Colonic mucosa (tissue), 4 donors: ENCODE data around the gene FASTK. TPM values are rescaled to one million over a fixed set of nuclear protein-coding genes. Genes with fewer than 3 reads are reported as not detected.

ENCODE experiments used
- DNase-seq: peaks from one replicate; pipeline ENCODE4 v3.0.0-alpha.2; 2020
- H3K27ac ChIP-seq: fragments of 200-600 bp; one replicate; pipeline ENCODE4 v1.8.0; 2021
- H3K27me3 ChIP-seq: fragments of 200-600 bp; one replicate; pipeline ENCODE4 v1.8.0; 2021
- H3K36me3 ChIP-seq: fragments of 200-600 bp; one replicate; pipeline ENCODE4 v1.8.0; 2021
- H3K4me1 ChIP-seq: fragments of 200-600 bp; one replicate; pipeline ENCODE4 v1.8.0; 2021; ENCODE audit warnings: mild to moderate bottlenecking
- H3K4me3 ChIP-seq: fragments of 200-600 bp; one replicate; pipeline ENCODE4 v1.8.0; 2021
- H3K9ac ChIP-seq, 2 donors: one replicate each; pipeline ENCODE4 v1.7.0; 2013; ENCODE audit warnings: control low read depth in 2 of 2, low read depth in 2 of 2, low read length in 2 of 2
- H3K9me3 ChIP-seq: fragments of 200-600 bp; one replicate; pipeline ENCODE4 v1.8.0; 2021
- intact Hi-C: fragments of 100-400 bp; cut with DNase I; formaldehyde crosslinking; loops from one replicate; pipeline ENCODE4 v1.14.1; 2022
- total RNA-seq, 2 donors: library from RNA; stranded (reverse); fragmentation: NEBNext Ultra II Directional in 1 of 2; extraction: Animal tissue kit (Norgen Biotek cat#: 25700) in 1 of 2; gene quantifications; one replicate each; pipeline ENCODE4 v1.2.1, GENCODE V29; 2021
- TF ChIP-seq, protein P1 (sequence below): fragments of 200-600 bp; IDR thresholded peaks from one replicate; pipeline ENCODE4 v1.8.0; 2022; ENCODE audit warnings: antibody characterized with exemption, mild to moderate bottlenecking
- donor health status: healthy.
- donor health status: DM: no; HTN: no; CAD: no.
- donor health status: DM: no; HTN: no; CAD: no.

FASTK gene
- total RNA-seq, 2 donors from 2014 or later, result 67.0 to 149 TPM

DNA sequence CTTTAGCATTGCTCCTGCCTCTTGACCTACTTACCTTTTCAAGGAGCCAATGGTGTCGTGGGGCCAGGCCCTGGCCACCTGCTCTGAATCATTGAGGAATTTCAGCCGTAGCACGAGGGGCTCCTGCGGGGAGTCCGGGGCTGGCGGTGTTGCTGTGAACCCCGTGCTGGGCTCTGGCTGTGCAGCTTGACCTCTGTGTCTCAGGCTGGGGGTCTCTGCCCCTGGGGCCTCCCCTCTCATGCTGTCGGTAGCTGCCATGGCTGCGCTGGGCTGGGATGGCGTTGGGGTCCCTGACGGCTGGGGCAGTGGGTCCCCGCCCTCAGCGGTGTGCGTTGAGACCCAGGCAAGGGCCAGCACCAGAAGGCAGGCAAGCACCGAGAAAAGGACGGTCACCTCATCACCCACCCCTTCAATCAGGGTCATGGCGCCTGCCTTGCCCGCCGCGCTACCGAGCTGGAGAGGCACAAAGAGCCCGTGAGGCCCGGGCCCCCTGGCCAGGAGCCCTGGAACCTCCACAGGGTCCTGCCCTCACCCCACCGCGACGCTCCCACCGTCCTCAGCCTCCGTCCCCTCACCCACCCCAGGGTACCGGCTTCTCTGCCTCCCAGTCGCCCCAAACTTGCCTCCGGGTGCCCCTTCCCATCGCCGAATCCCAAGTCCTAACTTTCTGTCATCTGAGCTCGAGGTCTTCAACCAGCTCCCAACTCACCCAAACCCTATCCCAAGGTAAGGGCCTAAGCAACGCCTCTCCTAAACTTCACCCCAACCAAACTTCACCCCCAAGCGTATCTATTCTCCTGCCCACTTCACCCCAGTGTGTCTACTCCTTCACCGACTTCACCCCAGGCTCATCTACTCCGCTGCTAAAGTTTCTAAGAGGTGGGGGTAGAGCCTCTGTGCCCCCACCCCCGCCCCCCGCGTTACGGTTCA, 1.8 kb upstream of the FASTK start:
- DNase-seq, result peak; percentile 37
- Histone ChIP-seq H3K4me1 (peaks cover 22% of the 10 kb centered on the region), H3K27ac (peak overlapping the region; percentile 94), H3K9me3 (no peaks in the 10 kb centered on the region), H3K9ac (peak overlapping the region; percentile 82 to 85), H3K27me3 (no peaks in the 10 kb centered on the region), H3K36me3 (no peaks in the 10 kb centered on the region), H3K4me3 (peak overlapping the region; percentile 83)
- TF ChIP-seq, protein P1, sequence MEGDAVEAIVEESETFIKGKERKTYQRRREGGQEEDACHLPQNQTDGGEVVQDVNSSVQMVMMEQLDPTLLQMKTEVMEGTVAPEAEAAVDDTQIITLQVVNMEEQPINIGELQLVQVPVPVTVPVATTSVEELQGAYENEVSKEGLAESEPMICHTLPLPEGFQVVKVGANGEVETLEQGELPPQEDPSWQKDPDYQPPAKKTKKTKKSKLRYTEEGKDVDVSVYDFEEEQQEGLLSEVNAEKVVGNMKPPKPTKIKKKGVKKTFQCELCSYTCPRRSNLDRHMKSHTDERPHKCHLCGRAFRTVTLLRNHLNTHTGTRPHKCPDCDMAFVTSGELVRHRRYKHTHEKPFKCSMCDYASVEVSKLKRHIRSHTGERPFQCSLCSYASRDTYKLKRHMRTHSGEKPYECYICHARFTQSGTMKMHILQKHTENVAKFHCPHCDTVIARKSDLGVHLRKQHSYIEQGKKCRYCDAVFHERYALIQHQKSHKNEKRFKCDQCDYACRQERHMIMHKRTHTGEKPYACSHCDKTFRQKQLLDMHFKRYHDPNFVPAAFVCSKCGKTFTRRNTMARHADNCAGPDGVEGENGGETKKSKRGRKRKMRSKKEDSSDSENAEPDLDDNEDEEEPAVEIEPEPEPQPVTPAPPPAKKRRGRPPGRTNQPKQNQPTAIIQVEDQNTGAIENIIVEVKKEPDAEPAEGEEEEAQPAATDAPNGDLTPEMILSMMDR, result no peak
- intact Hi-C loops, result no loop called here

DNA sequence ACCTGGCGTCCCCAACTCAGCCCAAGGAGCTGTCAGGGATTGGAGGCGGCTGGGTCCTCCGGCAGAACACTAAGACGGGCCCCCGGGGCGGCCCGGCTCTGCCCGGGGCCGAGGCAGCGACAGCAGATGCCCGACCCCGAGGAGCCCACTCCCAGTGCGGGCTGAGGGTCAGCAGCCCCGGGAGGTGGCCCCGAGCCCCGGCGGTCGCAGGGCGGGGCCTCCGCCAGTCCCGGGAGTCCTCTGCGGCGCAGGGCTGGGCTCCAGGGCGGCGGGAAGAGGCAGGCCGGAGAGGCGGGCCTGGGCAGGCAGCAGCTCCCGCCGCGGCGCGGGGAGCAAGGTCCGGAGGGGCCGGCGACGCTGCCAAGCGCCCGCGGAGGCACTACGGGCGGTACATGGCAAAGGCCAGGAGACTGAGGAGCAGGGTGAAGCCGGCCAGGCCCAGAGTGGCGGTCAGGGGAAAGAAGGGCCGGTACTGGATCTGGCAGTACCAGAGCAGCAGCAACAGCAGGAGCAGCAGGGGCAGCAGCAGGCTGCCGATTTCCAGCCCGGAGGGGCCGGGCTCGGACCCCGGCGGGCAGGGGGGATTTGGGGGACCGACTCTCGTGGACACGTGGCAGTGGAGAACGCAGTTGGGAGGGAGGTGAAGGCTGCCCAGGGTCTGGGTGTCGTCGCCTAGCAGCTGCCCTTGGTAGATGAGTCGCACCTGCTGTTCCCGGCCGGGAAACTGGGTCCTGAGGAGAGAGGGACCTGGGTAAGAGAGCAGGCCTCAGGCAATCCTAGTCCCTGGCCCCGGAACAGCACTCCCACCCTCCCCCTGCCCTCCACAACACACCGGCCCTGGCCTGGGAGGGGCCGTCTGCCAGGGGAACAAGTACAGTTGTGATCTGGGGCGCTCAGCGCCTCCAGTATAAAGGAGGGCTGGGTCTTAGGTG, 827 bp upstream of the FASTK start:
- Histone ChIP-seq H3K36me3 (no peaks in the 10 kb centered on the region), H3K4me1 (peaks cover 22% of the 10 kb centered on the region), H3K9me3 (no peaks in the 10 kb centered on the region), H3K27me3 (no peaks in the 10 kb centered on the region), H3K9ac (peak overlapping the region; percentile 82 to 85), H3K4me3 (peak overlapping the region; percentile 83), H3K27ac (peak overlapping the region; percentile 94)
- TF ChIP-seq, protein P1, result no peak
- intact Hi-C loops, result no loop called here
- DNase-seq, result peak; percentile 61

DNA sequence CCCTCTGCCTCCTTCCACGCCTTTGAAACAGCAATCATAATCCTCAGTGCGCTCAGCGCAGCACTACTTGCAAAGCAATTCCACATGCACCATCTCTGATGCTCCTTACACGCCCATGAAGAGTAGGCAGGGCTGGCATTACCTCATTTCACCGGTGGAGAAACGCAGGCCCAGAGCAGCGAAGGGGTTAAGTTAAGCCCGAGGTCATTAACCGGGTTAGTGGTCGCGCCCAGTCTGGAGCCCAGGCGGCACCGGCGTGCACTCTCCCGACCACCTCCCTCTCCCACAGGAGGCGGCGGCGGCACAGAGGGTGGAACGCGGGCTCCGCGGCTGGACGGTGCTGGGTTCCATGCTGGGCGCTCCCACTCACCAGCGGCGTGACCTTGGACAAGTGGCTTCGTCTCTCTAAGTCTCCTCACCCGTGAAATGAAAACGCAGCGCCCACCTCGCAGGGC, 515 bp downstream of the FASTK start:
- intact Hi-C loops, result no loop called here
- Histone ChIP-seq H3K9ac (peak overlapping the region; percentile 85 to 95), H3K4me3 (peak overlapping the region; percentile 83), H3K9me3 (no peaks in the 10 kb centered on the region), H3K27ac (peak overlapping the region; percentile 94), H3K36me3 (peaks cover 3% of the 10 kb centered on the region), H3K4me1 (peaks cover 22% of the 10 kb centered on the region), H3K27me3 (no peaks in the 10 kb centered on the region)
- TF ChIP-seq, protein P1, result no peak
- DNase-seq, result peak; percentile 46

DNA sequence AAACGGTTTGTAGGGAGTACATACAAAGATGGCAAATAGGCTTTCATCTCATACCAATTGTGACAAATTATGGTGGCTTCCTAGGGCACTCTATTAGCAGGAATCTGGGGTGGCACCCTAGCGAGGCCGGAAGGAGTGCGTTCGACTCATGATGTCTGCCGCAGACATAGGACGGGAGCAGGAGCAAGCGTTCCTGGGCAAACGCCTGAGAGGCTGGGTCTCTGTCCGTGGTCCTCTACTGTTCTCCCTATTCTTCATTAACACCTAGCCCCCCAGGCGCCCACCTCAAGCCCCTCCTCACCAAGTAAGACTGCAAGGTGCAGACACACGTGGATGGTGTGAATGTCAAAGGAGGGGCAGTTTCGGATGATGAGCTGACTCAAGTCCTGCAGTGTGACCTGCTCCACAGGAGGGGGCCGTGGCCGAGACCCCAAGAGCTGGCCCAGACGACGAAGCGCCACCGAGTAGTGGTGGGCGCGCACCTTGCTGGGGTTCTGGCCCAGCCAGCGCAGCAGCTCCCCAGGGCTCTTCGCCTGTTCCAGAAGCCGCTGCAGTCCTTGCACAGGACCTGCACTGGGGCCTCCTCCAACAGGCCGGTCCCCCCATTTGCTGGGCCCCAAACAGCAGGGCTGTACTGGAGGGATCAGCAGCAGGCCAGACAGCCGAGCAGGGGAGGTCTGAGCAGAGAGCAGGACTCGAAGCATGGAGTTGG, 1.3 kb downstream of the FASTK start:
- Histone ChIP-seq H3K27ac (no peak overlapping the region), H3K9ac (peak overlapping the region; percentile 85 to 95)

More for the DNA sequence above, 1.3 kb downstream of the FASTK start:
- Histone ChIP-seq H3K36me3 (peaks cover 8% of the 10 kb centered on the region), H3K9me3 (no peaks in the 10 kb centered on the region), H3K4me1 (peaks cover 22% of the 10 kb centered on the region), H3K4me3 (peak overlapping the region; percentile 83), H3K27me3 (no peaks in the 10 kb centered on the region)
- TF ChIP-seq, protein P1, result no peak
- no peak for DNase-seq
- intact Hi-C loops, result no loop called here
